Breast epithelium (tissue), 3 donors: ENCODE measurements around the gene SMC5.

Experiments used
- POLR2A ChIP-seq: fragments of 450-650 bp; IDR thresholded peaks from one replicate; pipeline ENCODE4 v1.6.1; 2016; ENCODE audit warnings: antibody characterized with exemption, mild to moderate bottlenecking, moderate library complexity
- TF ChIP-seq, protein P1 (sequence below), 3 donors: fragments of 450-650 bp; IDR thresholded peaks; one replicate each; pipeline ENCODE4 v1.5.1; 2016 to 2017; ENCODE audit warnings: antibody characterized with exemption in 3 of 3, mild to moderate bottlenecking in 3 of 3, moderate library complexity in 3 of 3

DNA sequence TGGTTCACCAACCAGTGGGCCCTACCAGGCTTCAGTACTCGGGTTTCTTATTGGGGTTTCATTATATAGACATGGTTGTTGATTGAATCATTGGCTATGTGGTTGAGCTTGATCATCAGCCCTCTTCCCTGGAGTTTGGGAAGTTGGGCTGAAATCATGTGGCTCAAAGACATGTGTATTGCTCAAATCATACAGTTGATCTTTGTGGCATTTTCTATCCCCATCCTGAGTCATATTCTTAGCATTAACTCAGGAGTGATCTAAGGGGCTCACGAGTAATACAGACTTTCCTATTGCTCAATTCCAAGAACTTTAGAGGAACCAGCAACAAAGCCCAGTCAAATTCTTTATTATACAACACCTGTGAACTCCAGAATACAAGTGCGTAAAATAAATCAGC, 66.2 kb downstream of the SMC5 start:
- TF ChIP-seq, protein P1, sequence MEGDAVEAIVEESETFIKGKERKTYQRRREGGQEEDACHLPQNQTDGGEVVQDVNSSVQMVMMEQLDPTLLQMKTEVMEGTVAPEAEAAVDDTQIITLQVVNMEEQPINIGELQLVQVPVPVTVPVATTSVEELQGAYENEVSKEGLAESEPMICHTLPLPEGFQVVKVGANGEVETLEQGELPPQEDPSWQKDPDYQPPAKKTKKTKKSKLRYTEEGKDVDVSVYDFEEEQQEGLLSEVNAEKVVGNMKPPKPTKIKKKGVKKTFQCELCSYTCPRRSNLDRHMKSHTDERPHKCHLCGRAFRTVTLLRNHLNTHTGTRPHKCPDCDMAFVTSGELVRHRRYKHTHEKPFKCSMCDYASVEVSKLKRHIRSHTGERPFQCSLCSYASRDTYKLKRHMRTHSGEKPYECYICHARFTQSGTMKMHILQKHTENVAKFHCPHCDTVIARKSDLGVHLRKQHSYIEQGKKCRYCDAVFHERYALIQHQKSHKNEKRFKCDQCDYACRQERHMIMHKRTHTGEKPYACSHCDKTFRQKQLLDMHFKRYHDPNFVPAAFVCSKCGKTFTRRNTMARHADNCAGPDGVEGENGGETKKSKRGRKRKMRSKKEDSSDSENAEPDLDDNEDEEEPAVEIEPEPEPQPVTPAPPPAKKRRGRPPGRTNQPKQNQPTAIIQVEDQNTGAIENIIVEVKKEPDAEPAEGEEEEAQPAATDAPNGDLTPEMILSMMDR (IDR thresholded peaks at IDR 0.05): no peak
- no peak for TF ChIP-seq POLR2A
